Activated CD8-positive, alpha-beta memory T cell treated with anti-CD3 and anti-CD28 coated beads for 4 hours (primary cell): ENCODE data around the gene HOXD12.
A peak's percentile ranks its signal among the peaks of the same experiment; 100 is the strongest.

Experiments
- DNase-seq, 2 donors: peaks; one replicate each; pipeline ENCODE4 v3.0.0-alpha.2; 2020; ENCODE audit warnings: low read depth in 2 of 2

Gene HOXD12

DNA sequence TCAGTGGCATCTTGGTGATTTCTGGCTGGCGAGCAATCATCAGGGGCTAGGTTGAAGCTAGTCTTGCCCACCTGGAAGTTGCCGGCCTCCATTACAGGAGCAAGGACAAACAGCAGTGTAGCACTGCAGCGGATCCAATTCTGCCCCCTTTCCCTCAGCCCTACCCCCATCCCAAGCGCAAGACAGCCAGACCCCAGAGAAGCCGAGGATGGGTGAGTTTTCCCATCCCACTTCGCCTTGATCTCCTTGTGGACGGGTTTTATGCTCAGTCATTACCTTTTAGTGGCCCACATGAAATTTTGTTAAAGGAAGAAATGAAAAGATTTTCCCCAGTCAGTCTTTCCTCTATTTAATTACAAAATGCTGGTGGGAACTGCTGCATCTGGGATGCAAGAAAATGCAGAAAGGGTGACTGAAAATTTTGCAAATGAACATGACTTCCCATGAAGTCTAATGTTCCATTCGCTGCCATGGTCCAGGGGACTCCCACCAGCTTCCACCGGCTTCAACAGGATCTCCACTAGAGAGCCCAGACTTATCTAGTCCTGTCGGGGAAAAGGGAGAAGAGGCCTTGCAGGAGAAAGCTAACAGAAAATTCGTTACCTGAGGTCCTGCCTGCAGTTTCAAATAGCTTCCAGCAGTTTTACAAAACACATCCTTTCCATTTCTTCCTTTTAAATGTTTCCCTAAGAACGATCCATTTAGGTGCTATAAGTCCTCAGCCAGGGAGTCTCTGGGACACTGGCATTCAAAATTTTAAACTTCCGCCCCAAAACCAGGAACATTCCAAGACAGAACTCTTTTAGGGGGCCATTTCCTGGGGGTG lies 21.0 kb downstream of the HOXD12 start:
- DNase-seq, result no peak

DNA sequence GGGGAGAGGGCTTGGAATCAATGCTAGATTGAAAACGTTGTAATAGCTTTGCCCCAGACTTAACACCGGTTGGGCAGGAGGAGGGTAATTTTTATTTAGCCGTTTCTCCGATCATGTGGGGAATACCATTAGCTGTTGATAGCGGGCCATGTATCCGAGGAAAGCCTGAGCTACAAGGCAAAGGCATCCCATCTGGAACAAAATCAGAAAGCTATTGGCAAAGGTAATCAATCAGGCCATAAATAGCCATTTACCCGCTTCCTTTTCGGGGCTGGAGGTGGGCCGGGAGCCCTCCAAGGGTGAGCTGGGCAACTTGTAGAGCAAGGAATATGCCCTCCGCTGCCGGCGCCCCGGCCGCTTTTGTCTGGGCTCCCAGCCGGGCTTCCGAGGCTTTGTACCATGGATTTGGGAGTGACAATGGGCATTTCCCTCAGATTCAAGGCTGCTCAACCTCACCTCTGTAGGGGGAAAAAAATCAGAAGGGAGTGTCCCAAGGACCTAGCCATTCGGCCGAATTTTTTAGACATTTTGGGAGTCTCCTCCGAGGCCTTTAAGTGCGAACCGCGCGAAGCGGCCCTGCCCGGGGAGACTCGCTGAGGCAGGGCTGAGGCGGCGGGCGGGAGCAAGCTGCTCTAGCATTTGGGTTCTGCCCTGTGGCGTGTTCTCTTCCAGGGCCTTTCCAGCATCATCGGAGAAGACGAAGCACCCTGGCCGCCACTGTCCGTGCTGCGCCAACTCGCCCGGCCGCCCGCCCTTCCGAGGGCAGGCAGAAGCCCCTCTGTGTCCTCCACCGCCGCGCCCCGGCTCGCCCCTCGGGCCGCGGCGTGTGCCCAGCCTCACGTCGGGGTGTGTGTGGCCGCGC lies 21.8 kb downstream of the HOXD12 start:
- no peak for DNase-seq

GRCh38 chr2:176122052-176122682 lies 22.6 kb downstream of the HOXD12 start:
- no peak for DNase-seq

DNA sequence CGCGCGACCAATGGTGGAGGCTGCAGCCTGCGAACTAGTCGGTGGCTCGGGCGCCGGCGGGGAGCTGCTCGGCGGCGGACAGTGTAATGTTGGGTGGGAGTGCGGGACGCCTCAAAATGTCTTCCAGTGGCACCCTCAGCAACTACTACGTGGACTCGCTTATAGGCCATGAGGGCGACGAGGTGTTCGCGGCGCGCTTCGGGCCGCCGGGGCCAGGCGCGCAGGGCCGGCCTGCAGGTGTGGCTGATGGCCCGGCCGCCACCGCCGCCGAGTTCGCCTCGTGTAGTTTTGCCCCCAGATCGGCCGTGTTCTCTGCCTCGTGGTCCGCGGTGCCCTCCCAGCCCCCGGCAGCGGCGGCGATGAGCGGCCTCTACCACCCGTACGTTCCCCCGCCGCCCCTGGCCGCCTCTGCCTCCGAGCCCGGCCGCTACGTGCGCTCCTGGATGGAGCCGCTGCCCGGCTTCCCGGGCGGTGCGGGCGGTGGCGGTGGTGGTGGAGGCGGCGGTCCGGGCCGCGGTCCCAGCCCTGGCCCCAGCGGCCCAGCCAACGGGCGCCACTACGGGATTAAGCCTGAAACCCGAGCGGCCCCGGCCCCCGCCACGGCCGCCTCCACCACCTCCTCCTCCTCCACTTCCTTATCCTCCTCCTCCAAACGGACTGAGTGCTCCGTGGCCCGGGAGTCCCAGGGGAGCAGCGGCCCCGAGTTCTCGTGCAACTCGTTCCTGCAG lies 23.3 kb downstream of the HOXD12 start, which contains the start of gene HOXD9:
HOXD9 (plus strand) TSS at position 37 of the 728 bp plus-strand sequence; CDS start at position 87, 50 bp downstream.
- DNase-seq, result no peak

DNA sequence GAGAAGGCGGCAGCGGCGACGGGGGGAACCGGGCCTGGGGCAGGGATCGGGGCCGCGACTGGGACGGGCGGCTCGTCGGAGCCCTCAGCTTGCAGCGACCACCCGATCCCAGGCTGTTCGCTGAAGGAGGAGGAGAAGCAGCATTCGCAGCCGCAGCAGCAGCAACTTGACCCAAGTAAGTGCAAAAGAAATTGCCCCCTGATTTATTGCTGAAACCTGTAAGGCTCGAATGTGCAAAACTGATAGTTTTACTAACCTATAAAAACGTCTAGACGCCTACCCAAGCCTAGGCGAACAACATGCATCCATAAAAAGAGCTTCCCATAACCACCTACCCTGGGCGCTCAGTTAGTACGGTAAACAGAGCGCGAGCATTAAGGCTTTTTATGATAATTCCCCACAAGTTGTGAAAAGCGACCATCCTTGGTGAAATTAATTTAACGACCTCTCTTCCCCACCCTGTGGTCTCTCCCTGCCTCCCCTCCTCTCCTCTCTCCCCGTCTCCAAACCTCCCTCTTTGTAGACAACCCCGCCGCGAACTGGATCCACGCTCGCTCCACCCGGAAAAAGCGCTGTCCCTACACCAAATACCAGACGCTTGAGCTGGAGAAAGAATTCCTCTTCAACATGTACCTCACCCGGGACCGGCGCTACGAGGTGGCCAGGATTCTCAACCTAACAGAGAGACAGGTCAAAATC lies 24.0 kb downstream of the HOXD12 start:
- DNase-seq, result no peak

DNA sequence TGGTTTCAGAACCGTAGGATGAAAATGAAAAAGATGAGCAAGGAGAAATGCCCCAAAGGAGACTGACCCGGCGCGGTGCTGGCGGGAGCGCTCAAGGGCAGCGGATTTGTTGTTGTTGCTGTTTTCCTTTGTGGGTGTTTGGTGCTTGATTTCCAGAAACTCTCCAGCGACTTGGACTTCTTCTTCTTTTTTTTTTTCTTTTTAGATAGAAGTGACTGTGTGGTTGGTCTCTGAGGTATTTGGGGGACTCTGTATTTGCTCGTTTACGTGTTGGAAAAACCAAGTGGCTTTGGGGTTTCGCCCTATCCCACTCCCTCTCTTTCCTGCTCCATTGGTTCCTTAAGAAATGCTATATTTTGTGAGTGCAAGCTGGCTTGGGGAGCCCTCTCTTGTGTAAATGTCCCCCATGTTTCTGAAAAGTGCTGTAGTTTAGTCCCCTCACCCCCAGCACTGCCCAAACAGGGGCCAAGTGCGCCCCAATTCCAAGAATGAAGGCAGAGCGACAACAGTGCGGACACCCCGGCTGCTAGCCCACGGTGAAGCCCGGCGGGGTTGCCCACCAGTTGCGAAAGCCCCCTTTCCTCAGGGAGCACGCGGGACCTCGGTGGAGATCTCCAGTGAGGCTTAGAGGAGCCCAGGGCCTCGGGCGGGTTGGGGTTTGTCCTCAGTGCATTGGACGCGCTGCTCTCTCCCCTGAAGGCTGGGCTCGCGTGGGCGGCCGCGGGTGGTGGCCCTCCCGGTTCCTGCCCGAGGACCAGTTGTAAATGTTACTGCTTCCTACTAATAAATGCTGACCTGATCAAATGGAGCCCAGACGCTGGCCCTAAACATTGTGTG lies 24.7 kb downstream of the HOXD12 start:
- no peak for DNase-seq

DNA sequence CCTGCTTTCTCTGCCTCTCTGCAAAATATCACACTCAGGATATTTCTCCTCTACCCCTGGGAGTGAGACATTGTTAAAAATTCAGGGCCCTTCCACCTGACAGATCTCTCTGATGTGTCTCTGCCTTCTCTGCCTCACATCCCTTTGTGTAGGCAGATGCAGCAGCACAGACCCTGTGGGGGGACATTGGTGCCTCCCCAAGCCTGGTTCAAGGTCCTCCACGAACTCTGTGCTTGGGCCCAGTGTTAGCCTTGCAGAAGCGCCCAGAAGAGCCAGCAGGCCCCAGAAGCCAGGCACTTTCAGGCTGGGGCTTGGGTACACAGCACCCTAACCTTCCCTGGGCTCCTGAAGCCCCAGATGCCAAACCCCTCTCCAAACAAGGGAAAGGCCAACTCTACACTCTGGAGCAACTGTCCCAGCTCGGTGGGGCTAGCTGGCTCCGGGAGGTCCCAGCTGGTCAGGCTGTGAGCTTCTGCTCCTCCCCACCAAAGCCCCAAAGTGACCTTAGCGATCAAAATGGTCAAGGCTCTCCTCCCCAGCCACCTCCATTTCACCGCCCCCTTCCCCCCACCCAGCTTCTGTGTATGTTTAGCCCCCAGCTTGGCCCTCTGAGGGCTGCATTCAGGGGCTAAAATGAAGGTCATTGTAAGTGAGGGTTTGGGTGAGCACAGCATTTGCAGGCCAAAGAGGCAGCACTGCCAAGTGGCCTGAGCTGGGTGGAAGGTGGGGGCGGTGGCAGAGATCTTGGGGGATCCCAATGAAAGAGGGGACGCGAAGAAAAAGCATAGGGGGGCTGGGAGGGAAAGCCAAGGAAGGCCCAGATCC lies 25.6 kb downstream of the HOXD12 start:
- DNase-seq, result no peak

- no peak for DNase-seq
Measured at GRCh38 chr2:176125772-176126054, 26.1 kb downstream of the HOXD12 start.

DNA sequence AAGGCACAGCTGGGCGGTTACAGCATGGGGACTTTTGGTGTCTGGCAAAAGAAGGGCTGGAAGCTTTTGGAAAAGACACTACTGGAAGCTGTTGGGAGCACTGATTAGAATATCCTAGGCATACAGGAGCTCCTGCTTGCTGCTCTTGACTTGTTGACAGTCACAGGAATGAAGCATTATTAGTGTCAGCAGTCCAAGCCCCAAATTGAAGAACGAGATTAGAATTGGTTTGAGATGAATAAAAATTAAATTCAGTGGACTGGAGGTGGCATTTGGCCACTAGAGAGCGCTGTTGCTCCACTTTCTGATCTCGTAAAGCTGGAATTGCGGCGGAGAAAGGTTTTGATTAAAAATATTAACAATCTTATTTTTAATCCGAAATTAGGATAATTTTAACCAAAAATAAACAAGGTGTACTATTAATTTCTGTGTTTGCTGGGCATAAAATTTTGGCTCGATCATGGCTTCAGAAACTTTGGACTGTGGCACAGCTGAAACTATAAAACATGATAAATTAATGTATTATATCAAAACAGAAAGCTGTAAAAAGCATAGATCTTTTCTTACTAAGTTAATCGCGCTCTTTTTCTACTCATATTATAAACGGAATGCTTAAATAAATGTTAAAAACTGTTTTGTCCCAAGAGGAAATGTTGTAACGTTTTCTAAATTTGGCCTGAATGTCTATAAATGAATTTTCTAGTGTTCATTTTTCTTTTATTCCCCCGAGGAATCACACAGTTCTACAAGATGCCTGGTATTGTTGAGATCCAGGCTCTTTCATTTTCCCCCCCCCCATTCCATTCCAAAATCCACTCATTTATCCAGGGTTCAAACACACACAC lies 27.6 kb downstream of the HOXD12 start:
- DNase-seq, result peak; percentile 28 to 48

GRCh38 chr2:176127774-176128072 lies 28.1 kb downstream of the HOXD12 start:
- DNase-seq, result no peak

- DNase-seq, result no peak
Measured at GRCh38 chr2:176128172-176128981, 28.8 kb downstream of the HOXD12 start.

GRCh38 chr2:176128982-176129796 lies 29.6 kb downstream of the HOXD12 start, which contains the start of gene HOXD8:
Gene HOXD8, plus strand, starts transcription at chr2:176129705. Its CDS starts 662 bp downstream, at chr2:176130367.
- no peak for DNase-seq

GRCh38 chr2:176129813-176130146 lies 30.2 kb downstream of the HOXD12 start:
- DNase-seq, result no peak

GRCh38 chr2:176130147-176130956 lies 30.8 kb downstream of the HOXD12 start:
- DNase-seq, result no peak

GRCh38 chr2:176130957-176131847 lies 31.6 kb downstream of the HOXD12 start:
- no peak for DNase-seq
